H9 (cell line): ENCODE data around the gene TEX2. TPM values are rescaled to one million over a fixed set of nuclear protein-coding genes. Genes with fewer than 3 reads are reported as not detected.

Experiments
- DNase-seq: peaks from one replicate; pipeline ENCODE4 v3.0.0-alpha.2; 2017
- H2AFZ ChIP-seq: one replicate; pipeline ENCODE4 v1.6.1; 2013; ENCODE audit warnings: mild to moderate bottlenecking, low read length, control low read depth, moderate library complexity
- H2AK5ac ChIP-seq: 2 replicates; pipeline ENCODE4 v1.6.1; 2013; ENCODE audit warnings: low read length, control low read depth, mixed read lengths; ENCODE audit not compliant: insufficient read length
- H2BK120ac ChIP-seq: one replicate; pipeline ENCODE4 v1.6.1; 2013; ENCODE audit warnings: low read depth, mild to moderate bottlenecking, low read length, control low read depth, inconsistent platforms; ENCODE audit not compliant: poor library complexity, severe bottlenecking
- H2BK12ac ChIP-seq: 2 replicates; pipeline ENCODE4 v1.6.1; 2013; ENCODE audit warnings: low read length, control low read depth, mixed read lengths, low read depth; ENCODE audit not compliant: insufficient read length
- H2BK15ac ChIP-seq: 2 replicates; pipeline ENCODE4 v1.6.1; 2013; ENCODE audit warnings: low read depth, low read length, control low read depth
- H2BK20ac ChIP-seq: one replicate; pipeline ENCODE4 v1.6.1; 2013; ENCODE audit warnings: low read depth, mild to moderate bottlenecking, low read length, control low read depth, inconsistent platforms; ENCODE audit not compliant: poor library complexity, severe bottlenecking
- H2BK5ac ChIP-seq: 2 replicates; pipeline ENCODE4 v1.6.1; 2013; ENCODE audit warnings: low read length, control low read depth, mixed read lengths; ENCODE audit not compliant: insufficient read length
- H3K14ac ChIP-seq: 2 replicates; pipeline ENCODE4 v1.6.1; 2013; ENCODE audit warnings: low read length, control low read depth; ENCODE audit not compliant: insufficient read depth
- H3K18ac ChIP-seq: 2 replicates; pipeline ENCODE4 v1.6.1; 2013; ENCODE audit warnings: low read depth, mild to moderate bottlenecking, mixed read lengths, low read length, control low read depth; ENCODE audit not compliant: insufficient read length
- H3K23ac ChIP-seq: 2 replicates; pipeline ENCODE4 v1.6.1; 2013; ENCODE audit warnings: low read length, control low read depth, mixed read lengths, low read depth; ENCODE audit not compliant: insufficient read length
- H3K23me2 ChIP-seq: 2 replicates; pipeline ENCODE4 v1.6.1; 2013; ENCODE audit warnings: low read depth, mild to moderate bottlenecking, mixed read lengths, low read length, control low read depth; ENCODE audit not compliant: insufficient read length, poor library complexity, severe bottlenecking
- H3K27ac ChIP-seq: 2 replicates; pipeline ENCODE4 v1.5.1; 2013; ENCODE audit warnings: low read length, control low read depth, mixed read lengths, low read depth; ENCODE audit not compliant: insufficient read length
- H3K27me3 ChIP-seq: 2 replicates; pipeline ENCODE4 v1.6.1; 2013; ENCODE audit warnings: low read length, control low read depth, inconsistent platforms; ENCODE audit not compliant: insufficient read depth
- H3K4ac ChIP-seq: 2 replicates; pipeline ENCODE4 v1.6.1; 2013; ENCODE audit warnings: low read depth, mild to moderate bottlenecking, control low read depth, inconsistent platforms, low read length, moderate library complexity
- H3K4me1 ChIP-seq: 2 replicates; pipeline ENCODE4 v1.6.1; 2013; ENCODE audit warnings: low read length, control low read depth, inconsistent platforms; ENCODE audit not compliant: insufficient read depth
- H3K4me2 ChIP-seq: 2 replicates; pipeline ENCODE4 v1.6.1; 2013; ENCODE audit warnings: low read length, control low read depth, mixed read lengths; ENCODE audit not compliant: insufficient read length, insufficient read depth
- H3K56ac ChIP-seq: 2 replicates; pipeline ENCODE4 v1.6.1; 2013; ENCODE audit warnings: low read depth, mild to moderate bottlenecking, mixed read lengths, low read length, control low read depth; ENCODE audit not compliant: insufficient read length
- H3K79me1 ChIP-seq: 2 replicates; pipeline ENCODE4 v1.6.1; 2013; ENCODE audit warnings: low read depth, mild to moderate bottlenecking, moderate library complexity, low read length, control low read depth, inconsistent platforms; ENCODE audit not compliant: insufficient read depth, poor library complexity, severe bottlenecking
- H3K79me2 ChIP-seq: 2 replicates; pipeline ENCODE4 v1.6.1; 2013; ENCODE audit warnings: low read length, control low read depth, inconsistent platforms; ENCODE audit not compliant: insufficient read depth
- H3K9ac ChIP-seq: 2 replicates; pipeline ENCODE4 v1.6.1; 2013; ENCODE audit warnings: low read length, control low read depth, mixed read lengths; ENCODE audit not compliant: insufficient read length; ENCODE audit errors: extremely low read depth
- H3K9me3 ChIP-seq: one replicate; pipeline ENCODE4 v1.6.1; 2013; ENCODE audit warnings: low read depth, low read length, inconsistent platforms; ENCODE audit not compliant: control insufficient read depth
- H3T11ph ChIP-seq: one replicate; pipeline ENCODE4 v1.6.1; 2013; ENCODE audit warnings: mild to moderate bottlenecking, low read length, control low read depth, inconsistent platforms
- H4K20me1 ChIP-seq: one replicate; pipeline ENCODE4 v1.6.1; 2013; ENCODE audit not compliant: control insufficient read depth, insufficient read length, insufficient read depth
- H4K5ac ChIP-seq: 2 replicates; pipeline ENCODE4 v1.6.1; 2013; ENCODE audit warnings: low read depth, mild to moderate bottlenecking, mixed read lengths, low read length, control low read depth; ENCODE audit not compliant: insufficient read length
- H4K8ac ChIP-seq: replicated peaks from 2 replicates; pipeline ENCODE4 v1.6.1; 2013; ENCODE audit warnings: low read length, control low read depth, mixed read lengths, low read depth; ENCODE audit not compliant: insufficient read length
- H4K91ac ChIP-seq: 2 replicates; pipeline ENCODE4 v1.6.1; 2013; ENCODE audit warnings: low read depth, mild to moderate bottlenecking, moderate library complexity, mixed read lengths, low read length, control low read depth; ENCODE audit not compliant: insufficient read length
- H3K27ac Mint-ChIP-seq, 3 experiments: 2 replicates in 2 of 3; 3 replicates in 1 of 3; pipeline ENCODE4 v1.8.0; 2020 to 2021; ENCODE audit warnings: mixed read lengths in 3 of 3, mild to moderate bottlenecking in 1 of 3, moderate library complexity in 1 of 3
- H3K27me3 Mint-ChIP-seq: 2 replicates; pipeline ENCODE4 v1.8.0; 2021; ENCODE audit warnings: low read depth, mild to moderate bottlenecking, moderate library complexity, mixed read lengths
- H3K36me3 Mint-ChIP-seq, 3 experiments: 2 replicates in 2 of 3; 3 replicates in 1 of 3; pipeline ENCODE4 v1.8.0; 2020 to 2021; ENCODE audit warnings: low read depth in 3 of 3, mixed read lengths in 3 of 3; ENCODE audit not compliant: insufficient read depth in 1 of 3
- H3K4me1 Mint-ChIP-seq, 2 experiments: 2 replicates each; pipeline ENCODE4 v1.8.0; 2020; ENCODE audit warnings: mixed read lengths in 2 of 2
- H3K4me3 Mint-ChIP-seq, 2 experiments: 2 replicates in 1 of 2; 3 replicates in 1 of 2; pipeline ENCODE4 v1.8.0; 2020 to 2021; ENCODE audit warnings: mild to moderate bottlenecking in 2 of 2, mixed read lengths in 2 of 2, moderate library complexity in 1 of 2
- H3K9me3 Mint-ChIP-seq, 2 experiments: 2 replicates in 1 of 2; 3 replicates in 1 of 2; pipeline ENCODE4 v1.8.0; 2020; ENCODE audit warnings: mild to moderate bottlenecking in 2 of 2, mixed read lengths in 2 of 2, moderate library complexity in 1 of 2
- CTCF ChIP-seq: fragments of 200-600 bp; sonication (generic); conservative IDR thresholded peaks from 3 replicates; pipeline ENCODE4 v1.8.0; 2021; ENCODE audit warnings: antibody characterized with exemption, mild to moderate bottlenecking
- WGBS: extraction: QIAGEN DNeasy Blood & Tissue Kit; methylation state at CpG from one replicate; pipeline ENCODE4 v1.1.7; 2013; ENCODE audit warnings: missing lambda C conversion rate, low lambda C conversion rate, mixed read lengths; ENCODE audit not compliant: insufficient read length; ENCODE audit errors: extremely low coverage; 5-methylcytosine and 5-hydroxymethylcytosine counted together
- total RNA-seq: library from RNA; stranded (reverse); gene quantifications from 2 replicates; pipeline ENCODE4 v1.2.1, GENCODE V29; 2021

TEX2 gene
- total RNA-seq, 1 experiment from 2014 or later: 12.2 TPM

DNA sequence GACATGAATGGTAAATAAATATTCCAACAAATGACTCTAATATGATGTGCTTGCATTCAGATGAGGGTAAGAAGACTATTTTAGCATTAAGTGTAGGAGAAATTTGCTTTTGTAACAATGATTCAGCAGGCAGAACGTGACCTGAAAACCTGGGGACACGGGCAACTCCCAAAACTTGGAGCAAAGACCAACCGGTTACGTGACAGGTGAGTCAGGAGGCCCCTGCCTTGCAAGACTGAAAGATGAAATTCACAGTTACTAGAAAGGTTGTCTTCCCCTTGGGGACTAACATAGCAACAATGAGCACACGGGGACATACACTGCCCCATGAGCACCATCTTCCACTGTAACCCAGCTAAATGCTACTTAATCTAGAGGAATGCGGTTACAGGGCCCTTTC, 99.6 kb downstream of the TEX2 start:
- H3K27ac Mint-ChIP-seq: no peak overlapping the region
- Histone ChIP-seq H4K20me1 (no peaks in the 10 kb centered on the region), H3K18ac (no peak overlapping the region), H3K9ac (no peak overlapping the region), H3K56ac (no peak overlapping the region), H4K91ac (no peak overlapping the region), H2BK5ac (no peak overlapping the region), H3K23ac (no peak overlapping the region), H3K4ac (no peak overlapping the region), H3K9me3 (no peaks in the 10 kb centered on the region), H3T11ph (no peak overlapping the region), H3K27ac (no peak overlapping the region), H4K8ac (no peak overlapping the region), H2BK15ac (no peak overlapping the region), H2AK5ac (no peak overlapping the region), H2BK20ac (no peak overlapping the region), H3K79me2 (no peaks in the 10 kb centered on the region), H2BK120ac (no peak overlapping the region), H3K4me1 (no peaks in the 10 kb centered on the region; the same call in 1 of the 2 replicates), H3K23me2 (no peaks in the 10 kb centered on the region), H2BK12ac (no peak overlapping the region), H3K79me1 (no peaks in the 10 kb centered on the region), H3K4me2 (no peak overlapping the region), H4K5ac (no peak overlapping the region), H2AFZ (no peak overlapping the region), H3K14ac (no peak overlapping the region), H3K27me3 (no peaks in the 10 kb centered on the region)
- H3K9me3 Mint-ChIP-seq: no peaks in the 10 kb centered on the region
- H3K36me3 Mint-ChIP-seq: no peaks in the 10 kb centered on the region; a peak in 2 of 7 replicates
- no peak overlapping the region for H3K4me3 Mint-ChIP-seq
- no peaks in the 10 kb centered on the region for H3K27me3 Mint-ChIP-seq
- no peak for TF ChIP-seq CTCF
- no CpG with 5 or more reads among the region's 6 CpGs for WGBS
- peaks cover 7 to 8% of the 10 kb centered on the region in 2 experiments for H3K4me1 Mint-ChIP-seq
- no peak for DNase-seq
